Tongue (tissue), 2 donors: ENCODE results near the gene SPAM1. TPM values are rescaled to one million over a fixed set of nuclear protein-coding genes. Genes with fewer than 3 reads are reported as not detected.
A peak's percentile ranks its signal among the peaks of the same experiment; 100 is the strongest.
"Not testable (repeated sequence)": the region's sequence is repeated elsewhere in the genome, so short reads cannot be mapped to it uniquely, and the experiment has no call there.

Experiments used
- DNase-seq: peaks from one replicate; pipeline ENCODE4 v3.0.0-alpha.2; 2015
- total RNA-seq: library from RNA; depleted of rRNA; stranded (reverse); fragments of >200 nt; gene quantifications from one replicate; pipeline ENCODE4 v1.2.3, GENCODE V29; 2014

The SPAM1 gene
- total RNA-seq, 1 donor from 2014 or later = not detected

DNA sequence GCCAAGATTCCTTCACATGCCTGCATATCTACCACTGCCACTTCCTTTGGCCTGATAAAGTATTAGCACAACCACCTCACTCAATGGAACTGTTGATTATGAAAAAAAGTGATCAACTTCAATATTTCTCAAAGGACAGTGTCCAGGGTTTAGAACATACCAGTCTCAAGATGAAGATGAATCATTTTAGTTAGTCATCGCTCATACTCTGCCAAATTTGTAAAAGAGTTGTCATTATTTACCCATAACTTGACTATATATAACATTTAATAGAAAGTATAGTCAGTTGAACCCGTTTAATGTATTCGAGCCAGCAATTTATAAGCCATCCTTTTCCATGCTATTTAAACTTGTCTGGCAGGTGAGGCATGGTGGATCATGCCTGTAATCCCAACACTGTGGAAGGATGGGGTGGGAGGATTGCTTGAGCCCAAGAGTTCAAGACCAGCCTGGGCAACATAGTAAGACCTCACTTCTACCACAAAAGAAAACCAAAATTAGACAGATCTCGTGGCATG, 33.2 kb downstream of the SPAM1 start:
- DNase-seq = no peak

DNA sequence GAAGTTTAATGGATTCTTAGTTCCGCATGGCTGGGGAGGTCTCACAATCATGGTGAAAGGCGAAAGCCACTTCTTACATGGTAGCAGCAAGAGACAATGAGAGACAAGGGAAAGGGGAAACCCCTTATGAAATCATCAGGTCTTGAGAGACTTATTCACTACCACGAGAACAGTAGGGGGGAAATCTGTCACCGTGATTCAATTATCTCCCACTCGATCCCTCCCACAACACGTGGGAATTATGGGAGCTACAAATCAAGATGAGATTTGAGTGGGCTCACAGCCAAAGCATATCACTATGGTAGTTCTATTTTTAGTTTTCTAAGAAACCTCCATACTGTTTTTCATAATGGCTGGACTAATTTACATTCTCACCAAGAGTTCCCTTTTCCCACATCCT, 36.7 kb downstream of the SPAM1 start:
- DNase-seq = no peak

DNA sequence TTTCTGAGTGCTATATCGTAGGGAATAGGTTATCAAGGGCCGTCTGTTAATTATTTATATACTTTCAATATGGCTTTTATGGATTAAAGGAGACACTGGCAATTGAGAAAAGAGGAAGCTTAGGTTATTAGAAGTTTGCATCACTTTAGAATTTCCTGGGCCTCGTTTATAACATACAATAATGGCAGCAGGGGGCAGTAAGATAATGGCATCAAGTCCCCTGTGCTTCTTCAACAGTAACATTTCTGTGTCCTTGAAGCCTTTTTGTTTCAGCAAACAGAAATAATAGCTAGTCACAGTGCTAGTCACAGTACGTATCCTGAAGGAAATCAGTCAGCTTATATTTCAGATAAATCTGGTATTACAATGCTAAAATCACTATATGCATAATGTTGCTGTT, 41.9 kb downstream of the SPAM1 start:
- DNase-seq = peak; percentile 7

DNA sequence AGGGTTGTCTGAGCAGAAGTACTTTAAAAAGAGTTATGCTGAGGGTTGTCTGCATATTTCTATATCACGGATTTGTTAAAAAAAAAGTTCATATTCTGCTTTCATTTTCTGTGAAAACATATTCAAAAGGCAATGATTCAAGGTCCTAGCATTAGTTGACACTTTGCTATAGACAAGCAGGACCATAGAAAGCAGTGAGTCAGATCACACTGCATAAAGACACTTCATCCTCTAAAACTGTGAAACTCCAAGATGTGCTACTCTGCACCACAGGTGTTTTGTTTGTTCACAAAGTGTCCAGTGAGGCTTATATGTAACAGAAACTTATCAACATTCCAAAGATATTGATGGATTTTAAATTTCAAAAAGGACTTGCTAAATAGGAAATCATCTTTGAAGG, 47.0 kb downstream of the SPAM1 start:
- DNase-seq = no peak

DNA sequence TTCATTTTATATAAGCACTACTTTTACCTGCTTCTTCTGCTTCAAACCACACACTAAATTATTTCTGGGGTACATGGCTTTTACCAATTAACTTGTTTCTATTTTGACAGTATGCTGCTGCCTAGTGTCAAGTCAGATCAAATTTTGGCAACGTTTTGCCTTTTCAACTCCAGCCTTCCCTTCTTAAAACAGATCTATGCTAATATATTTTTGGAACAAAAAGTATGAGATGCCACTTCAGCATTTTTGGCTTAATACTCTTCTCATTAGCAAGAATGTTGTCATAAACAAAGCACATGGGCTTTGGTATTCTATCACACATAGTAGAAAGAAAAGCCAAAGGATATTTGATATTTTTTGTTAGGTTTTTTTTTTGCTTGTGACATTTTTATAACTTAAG, 47.8 kb downstream of the SPAM1 start:
- DNase-seq = no peak

DNA sequence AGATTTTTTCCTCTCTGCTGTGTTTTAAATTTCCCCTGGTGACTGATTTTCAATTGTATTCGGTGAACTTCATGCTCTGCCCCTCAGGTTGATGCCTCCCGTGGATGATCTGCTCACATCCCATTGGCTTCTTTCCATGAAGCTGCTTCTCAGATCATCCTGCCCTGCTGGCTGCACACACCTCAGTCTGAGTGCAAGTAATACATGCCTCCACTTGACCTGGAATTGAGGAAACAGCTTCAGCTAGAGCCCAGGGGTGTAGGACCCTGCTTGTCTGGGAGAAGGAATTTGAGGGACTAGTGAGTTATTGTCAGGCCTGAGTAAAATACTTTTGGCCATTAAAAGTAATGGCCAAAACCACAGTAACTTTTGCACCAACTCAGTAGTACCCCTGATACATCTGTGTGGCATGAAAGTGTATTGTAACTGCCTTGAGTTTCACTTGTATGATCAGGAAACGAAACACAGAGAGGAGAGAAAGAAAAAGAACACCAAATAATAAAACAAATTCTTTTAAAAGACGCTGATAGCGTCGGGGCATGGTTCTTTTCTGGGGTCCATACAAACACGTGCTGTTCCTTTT, 49.4 kb downstream of the SPAM1 start:
- no peak for DNase-seq

DNA sequence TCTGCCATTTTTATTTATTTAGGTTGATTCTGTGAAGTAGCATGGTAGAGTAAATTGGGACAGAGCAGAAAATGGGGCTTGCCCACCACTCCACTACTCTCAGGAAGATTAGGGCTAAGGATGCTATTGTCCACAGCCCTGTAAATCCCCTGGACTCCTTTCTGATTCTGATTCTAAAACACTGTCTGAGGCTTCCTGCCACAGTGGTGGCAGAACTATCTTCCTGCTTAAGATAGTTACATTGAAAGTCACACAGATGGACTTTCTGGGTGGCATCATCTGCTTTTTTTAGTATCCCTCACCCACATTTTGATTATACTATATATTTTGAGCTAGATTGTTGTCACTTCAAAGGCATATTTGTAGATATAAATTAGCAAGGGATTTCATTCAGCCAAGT, 50.0 kb downstream of the SPAM1 start:
- no peak for DNase-seq

DNA sequence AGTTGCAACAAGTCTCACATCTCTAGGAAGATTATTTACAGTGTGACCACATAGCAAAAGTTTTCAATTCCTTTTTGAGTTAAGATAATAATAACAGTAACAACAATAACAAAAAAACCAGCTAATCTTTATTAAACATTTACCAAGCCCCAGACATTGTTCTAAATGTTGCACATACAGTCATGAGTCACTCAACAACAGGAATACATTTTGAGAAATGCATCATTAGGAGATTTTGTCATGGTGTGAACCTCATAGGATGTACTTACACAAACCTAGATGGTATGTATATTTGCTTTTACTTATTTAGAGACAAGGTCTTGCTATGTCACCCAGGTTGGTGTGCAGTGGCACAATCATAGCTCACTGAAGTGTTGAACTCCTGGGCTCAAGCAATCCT, 52.0 kb downstream of the SPAM1 start:
- no peak for DNase-seq

DNA sequence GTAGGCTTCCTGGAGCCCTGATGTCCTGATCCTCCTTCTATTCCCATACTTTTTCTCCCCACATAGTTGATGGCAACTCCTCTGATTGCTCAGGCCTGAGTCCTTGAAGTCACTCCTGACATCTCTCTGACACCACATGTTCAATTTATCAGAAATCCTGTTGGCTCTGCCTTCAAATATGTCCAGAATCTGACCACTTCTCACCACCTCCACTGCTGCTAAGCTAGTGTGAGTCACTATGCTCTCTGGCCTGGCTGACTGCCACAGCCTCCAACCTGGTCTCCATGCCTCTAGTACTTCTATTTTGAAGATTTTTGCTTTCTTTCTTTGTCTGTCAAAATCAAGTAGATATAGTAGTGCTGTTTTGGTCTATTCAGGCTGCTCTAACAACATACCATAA, 54.8 kb downstream of the SPAM1 start:
- DNase-seq = no peak

DNA sequence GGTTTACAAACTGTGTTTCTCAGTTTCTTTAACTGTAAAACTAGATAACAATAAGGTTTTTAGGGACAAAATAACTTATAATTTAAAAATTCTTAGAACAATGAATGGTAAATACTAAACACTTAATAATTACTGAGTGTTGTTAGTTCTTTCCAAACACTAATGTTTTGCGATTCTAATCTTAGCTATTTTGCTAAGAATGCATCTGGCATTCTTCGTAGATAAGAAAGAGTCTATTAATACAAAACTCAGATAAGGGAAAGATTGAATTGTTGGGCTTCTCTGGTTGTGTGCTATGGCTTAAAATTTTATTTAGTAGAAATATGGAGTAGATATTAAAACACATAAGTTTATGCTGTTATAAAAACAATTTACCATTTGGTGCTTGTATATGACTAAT, 62.4 kb downstream of the SPAM1 start:
- DNase-seq = no peak

DNA sequence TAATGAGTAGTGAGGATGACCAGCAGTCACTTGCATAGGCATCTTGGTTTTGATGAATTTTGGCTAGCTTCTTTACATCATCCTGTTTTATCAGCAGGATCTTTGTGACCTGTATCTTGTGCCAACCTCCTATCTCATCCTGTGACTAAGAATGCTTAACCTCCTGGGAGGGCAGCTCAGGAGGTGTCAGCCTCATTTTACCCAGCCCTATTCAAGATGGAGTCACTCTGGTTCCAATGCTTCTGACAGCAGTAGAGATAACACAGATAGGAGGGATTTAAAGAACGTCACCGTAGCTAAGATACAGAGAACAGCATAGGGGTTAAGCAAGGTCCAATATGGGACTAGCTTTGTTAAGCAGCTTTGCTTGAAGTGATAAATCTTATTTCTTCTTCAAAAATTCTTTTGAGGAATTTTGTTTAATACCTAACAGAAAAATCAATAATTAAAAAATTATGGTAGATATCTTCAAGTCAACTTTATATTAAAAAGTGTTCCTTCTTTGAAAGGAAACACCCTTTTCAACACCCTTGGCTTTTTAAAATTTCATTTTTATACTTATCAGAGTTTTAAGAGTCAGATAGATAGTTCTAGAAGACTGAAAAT, 68.0 kb downstream of the SPAM1 start:
- DNase-seq = no peak

DNA sequence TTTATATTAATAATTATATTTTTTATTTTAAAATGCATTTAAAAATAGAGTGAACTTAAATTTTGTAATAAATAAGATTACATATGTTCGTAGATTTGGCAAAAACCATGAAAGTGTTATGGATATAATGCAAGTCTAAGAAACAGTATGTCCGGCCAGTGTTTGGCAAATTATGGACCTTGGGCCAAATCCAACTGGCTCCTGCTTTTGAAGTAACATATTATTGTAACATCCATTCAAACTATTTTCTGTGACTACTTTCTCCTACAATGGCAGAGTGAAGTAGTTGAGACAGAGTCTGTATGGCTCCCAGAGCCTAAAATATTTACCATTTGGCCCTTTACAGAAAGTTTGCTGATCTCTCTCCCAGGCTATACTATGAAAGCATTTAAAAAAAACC, 69.0 kb downstream of the SPAM1 start:
- DNase-seq = no peak

DNA sequence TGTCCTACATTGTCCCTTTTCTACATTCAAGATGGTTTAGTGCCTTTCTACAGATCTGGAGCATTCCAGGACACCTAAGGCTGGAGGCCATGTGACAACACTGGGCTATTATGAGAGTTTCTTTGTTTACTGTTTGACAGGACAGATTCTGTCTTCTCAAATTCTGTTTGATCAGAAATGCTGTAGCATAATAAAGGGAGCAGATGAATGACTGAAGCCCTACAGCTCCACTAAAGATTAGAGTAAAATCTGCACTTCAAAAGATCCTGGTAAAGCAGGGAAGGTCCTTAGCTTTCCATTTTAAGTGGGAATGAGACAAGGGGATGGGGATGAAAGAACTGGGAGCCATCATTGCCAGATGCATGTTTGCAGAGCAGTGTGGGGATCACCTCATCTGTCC, 69.4 kb downstream of the SPAM1 start:
- no peak for DNase-seq

DNA sequence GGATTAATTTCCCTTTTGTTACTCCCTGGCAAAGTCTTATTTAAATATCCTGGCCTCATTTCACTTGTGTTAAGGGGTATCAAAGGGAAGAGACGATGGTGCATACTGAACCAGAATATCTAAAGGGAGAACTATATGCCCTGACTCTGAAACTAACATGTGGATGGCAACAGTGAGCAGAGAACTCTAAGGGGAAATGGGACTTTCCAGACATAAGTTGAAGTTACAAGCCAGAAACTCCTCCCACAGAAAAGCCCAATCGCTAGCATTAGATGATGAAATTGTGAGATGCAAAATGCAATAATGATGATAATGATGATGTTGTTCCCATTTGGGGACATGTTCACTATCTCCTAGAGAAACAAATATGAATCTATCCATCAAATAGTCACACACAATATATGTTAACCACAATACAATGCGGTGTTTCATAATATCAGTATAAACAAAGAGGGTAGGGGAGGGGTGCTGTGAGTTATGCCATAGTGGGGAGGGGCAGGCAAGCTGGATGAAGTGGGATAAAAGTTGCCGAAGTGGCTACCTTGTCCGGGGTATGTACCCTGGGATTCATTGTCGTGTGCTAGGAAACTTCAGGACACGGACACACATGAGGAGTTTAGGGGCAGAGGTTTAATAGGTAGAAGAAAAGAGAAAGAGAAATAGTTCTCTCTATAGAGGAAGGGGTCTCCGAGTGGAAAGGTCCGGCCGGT, 70.7 kb downstream of the SPAM1 start:
- no peak for DNase-seq

DNA sequence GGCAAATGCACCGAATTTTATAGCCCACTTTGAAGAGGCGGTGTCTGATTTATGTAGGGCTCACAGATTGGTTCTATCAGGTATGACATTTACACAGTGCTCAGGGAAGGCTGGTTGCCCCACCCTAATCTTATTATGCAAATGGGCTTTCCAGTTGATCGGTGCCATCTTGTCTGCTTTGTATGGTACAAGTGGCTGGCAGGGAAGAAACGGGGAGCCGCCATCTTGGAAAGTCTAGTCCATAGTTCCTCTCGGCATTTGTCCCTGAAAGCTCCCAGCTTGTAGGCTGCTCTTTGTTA, 71.2 kb downstream of the SPAM1 start:
- no peak for DNase-seq

DNA sequence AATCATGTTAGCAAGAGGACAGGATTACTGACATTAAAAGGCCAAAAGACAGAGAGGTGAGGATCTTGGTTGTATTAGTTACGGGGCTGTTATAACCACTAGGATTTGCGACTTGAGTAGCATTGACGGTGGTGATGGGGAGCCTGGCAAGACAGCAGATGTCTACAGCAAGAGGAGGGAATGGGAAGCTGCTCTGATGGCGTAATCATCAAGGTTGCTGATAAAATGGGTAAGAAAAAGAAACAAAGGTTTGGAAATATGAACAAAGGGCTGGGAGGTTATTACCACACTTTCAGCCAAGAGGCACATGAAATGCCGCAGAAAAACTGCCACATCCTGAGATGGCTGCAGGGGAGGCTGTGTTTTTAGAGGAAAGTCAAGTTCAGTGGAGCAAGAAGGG, 73.9 kb downstream of the SPAM1 start:
- DNase-seq = no peak

DNA sequence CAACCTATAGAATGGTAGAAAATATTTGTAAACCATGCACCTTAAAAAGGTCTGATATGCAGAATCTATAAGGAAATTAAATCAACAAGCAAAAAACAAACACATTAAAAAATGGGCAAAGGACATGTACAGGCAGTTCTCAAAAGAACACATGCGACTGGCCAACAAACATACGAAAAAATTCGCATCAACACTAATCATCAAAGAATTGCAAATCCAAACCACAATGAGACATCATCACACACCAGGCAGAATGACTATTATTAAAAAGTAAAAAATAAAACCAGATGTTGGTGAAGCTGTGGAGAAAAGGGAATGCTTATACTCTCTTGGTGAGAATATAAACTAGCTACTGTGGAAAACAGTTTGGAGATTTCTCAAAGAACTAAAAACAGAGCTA, 74.7 kb downstream of the SPAM1 start:
- DNase-seq = no peak

DNA sequence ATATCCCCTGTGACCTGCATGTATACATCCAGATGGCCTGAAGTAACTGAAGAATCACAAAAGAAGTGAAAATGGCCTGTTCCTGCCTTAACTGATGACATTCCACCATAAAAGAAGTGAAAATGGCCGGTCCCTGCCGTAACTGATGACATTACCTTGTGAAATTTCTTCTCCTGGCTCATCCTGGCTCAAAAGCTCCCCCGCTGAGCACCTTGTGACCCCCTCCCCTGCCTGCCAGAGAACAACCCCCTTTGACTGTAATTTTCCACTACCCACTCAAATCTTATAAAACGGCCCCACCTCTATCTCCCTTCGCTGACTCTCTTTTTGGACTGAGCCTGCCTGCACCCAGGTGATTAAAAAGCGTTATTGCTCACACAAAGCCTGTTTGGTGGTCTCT, 83.3 kb downstream of the SPAM1 start:
- not testable (repeated sequence) for DNase-seq

DNA sequence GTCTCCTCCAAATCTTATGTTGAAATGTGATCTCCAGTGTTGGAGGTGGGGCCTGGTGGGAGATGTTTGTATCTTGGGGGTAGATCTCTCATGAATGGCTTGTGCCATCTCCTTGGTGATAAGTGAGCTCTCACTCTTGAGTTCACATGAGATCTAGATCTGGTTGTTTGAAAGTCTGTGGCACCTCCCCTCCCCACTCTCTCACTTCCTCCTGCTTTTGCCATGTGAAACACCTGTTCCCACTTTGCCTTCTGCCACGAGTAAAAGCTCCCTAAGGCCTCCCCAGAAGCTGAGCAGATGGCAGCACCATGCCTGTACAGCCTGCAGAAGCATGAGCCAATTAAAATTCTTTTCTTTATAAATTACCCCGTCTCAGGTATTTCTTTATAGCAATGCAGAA, 84.3 kb downstream of the SPAM1 start:
- no peak for DNase-seq

Other genes starting within 250 kb of the SPAM1 start
- gene WASL, start 176.2 kb upstream of the SPAM1 start, total RNA-seq = 30.6 TPM
- not detected for gene HYAL4, start 80.1 kb upstream of the SPAM1 start, total RNA-seq
- not detected for gene TMEM229A, start 107.8 kb downstream of the SPAM1 start, total RNA-seq